Nephron (organoid): ENCODE measurements around the gene KCNMA1.

Source experiments
- H3K27ac Mint-ChIP-seq, 3 experiments: 2 replicates each; pipeline ENCODE4 v1.8.0; 2020; ENCODE audit warnings: mixed read lengths in 3 of 3, mild to moderate bottlenecking in 2 of 3, moderate library complexity in 1 of 3
- H3K27me3 Mint-ChIP-seq: 2 replicates; pipeline ENCODE4 v1.8.0; 2021; ENCODE audit warnings: low read depth, mild to moderate bottlenecking, moderate library complexity, mixed read lengths
- H3K36me3 Mint-ChIP-seq: 2 replicates; pipeline ENCODE4 v1.8.0; 2020; ENCODE audit warnings: low read depth, mixed read lengths
- H3K4me1 Mint-ChIP-seq: 2 replicates; pipeline ENCODE4 v1.8.0; 2020; ENCODE audit warnings: mixed read lengths
- H3K4me3 Mint-ChIP-seq, 3 experiments: 2 replicates each; pipeline ENCODE4 v1.8.0; 2020; ENCODE audit warnings: mild to moderate bottlenecking in 3 of 3, mixed read lengths in 3 of 3, moderate library complexity in 2 of 3
- H3K9me3 Mint-ChIP-seq: 2 replicates; pipeline ENCODE4 v1.8.0; 2020; ENCODE audit warnings: mixed read lengths
- TF ChIP-seq, protein P1 (sequence below), 3 experiments: fragments of 200-600 bp; sonication (generic); IDR thresholded peaks; one replicate each; pipeline ENCODE4 v1.5.0; 2021; ENCODE audit warnings: antibody characterized with exemption in 3 of 3; ENCODE audit not compliant: unreplicated experiment in 3 of 3

The KCNMA1 gene

DNA sequence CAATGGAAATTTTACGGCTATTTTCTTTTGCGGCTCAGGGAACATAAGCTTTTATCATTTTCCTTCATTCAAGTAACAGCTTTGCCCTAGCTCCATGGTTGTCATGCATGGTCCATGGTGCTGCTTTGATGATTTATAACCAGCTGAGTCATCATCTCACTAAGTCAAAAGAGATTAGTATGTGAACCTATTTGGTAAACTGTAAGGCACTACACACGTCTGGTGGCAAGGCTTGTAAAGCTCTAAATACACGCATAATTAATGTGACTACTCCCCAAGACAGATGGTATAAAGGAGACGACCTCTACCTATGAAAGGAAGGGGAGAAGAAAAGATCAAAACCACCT, 340.2 kb downstream of the KCNMA1 start:
- Mint-ChIP-seq H3K9me3 (no peaks in the 10 kb centered on the region), H3K27me3 (peaks cover 30% of the 10 kb centered on the region), H3K27ac (no peak overlapping the region), H3K4me1 (peaks cover 27% of the 10 kb centered on the region), H3K36me3 (no peaks in the 10 kb centered on the region), H3K4me3 (no peak overlapping the region)
- TF ChIP-seq, protein P1, sequence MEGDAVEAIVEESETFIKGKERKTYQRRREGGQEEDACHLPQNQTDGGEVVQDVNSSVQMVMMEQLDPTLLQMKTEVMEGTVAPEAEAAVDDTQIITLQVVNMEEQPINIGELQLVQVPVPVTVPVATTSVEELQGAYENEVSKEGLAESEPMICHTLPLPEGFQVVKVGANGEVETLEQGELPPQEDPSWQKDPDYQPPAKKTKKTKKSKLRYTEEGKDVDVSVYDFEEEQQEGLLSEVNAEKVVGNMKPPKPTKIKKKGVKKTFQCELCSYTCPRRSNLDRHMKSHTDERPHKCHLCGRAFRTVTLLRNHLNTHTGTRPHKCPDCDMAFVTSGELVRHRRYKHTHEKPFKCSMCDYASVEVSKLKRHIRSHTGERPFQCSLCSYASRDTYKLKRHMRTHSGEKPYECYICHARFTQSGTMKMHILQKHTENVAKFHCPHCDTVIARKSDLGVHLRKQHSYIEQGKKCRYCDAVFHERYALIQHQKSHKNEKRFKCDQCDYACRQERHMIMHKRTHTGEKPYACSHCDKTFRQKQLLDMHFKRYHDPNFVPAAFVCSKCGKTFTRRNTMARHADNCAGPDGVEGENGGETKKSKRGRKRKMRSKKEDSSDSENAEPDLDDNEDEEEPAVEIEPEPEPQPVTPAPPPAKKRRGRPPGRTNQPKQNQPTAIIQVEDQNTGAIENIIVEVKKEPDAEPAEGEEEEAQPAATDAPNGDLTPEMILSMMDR (IDR thresholded peaks at IDR 0.05; ENCODE audit: unreplicated experiment in 3 of 3) = no peak

DNA sequence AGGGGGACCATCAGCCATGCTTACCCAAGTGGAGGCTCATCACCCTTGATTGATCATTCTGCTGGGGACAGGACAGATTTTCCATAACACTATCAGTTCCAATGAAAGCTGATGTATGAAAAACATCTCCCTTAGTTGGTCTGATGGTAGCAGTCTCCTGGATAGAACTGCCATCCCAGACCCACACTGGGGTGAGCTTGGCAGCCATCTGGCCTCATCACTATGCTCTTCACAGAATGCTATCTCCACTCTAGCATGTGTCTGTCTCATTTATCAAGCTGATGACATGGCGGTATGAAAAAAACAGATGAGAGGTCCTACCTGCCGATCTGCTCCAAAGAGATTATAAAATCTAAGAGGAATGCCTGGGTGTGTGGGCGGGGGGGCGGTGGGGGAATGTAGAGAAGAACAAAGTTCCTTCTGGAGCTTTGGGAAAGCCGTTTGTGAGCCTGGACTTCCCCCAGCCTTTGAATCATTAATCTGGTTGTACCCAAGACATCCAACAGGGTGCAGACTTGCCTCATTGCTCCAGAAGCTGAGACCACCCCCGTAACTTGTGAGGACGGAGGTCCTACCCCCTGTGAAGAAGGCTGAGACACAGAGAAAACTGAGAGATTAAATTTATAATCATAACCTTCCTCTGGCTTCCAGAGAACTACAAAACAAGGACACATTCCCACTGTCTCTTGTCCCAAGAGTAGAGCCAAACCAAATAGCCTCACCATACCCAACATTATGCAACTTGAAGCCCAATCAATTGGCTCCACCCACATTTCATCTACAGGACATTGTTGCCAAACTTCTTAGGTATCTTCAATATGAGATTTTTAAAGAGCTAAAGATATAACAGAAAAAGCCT, 340.8 kb downstream of the KCNMA1 start:
- Mint-ChIP-seq H3K4me1 (peaks cover 33% of the 10 kb centered on the region), H3K4me3 (no peak overlapping the region), H3K27ac (no peak overlapping the region)

DNA sequence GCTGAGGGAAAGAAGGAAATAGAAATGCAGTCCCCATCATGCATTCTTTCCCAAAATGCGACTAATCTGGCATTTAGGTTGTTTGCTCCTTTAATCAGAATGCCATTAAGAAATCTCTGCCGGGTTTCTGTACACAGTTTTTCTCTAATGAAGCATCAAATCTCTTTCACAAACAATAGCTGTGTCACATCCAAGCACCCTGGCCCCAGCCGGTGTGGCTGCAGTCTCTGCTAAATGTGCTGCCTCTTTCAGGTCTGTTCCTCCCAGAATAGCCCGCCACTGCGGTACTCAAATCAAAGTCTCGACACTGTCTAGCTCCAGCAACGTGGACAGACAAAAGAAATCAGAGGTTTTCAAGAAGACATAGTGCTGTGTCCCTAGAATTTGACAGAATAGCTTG, 343.8 kb downstream of the KCNMA1 start:
- Mint-ChIP-seq H3K27me3 (peaks cover 38% of the 10 kb centered on the region), H3K27ac (no peak overlapping the region), H3K4me3 (no peak overlapping the region), H3K36me3 (no peaks in the 10 kb centered on the region), H3K4me1 (peaks cover 49% of the 10 kb centered on the region), H3K9me3 (no peaks in the 10 kb centered on the region)
- TF ChIP-seq, protein P1 (IDR thresholded peaks at IDR 0.05; ENCODE audit: unreplicated experiment in 3 of 3) = no peak

More for the DNA sequence above, 340.8 kb downstream of the KCNMA1 start:
- no peaks in the 10 kb centered on the region for H3K36me3 Mint-ChIP-seq
- TF ChIP-seq, protein P1 (IDR thresholded peaks at IDR 0.05; ENCODE audit: unreplicated experiment in 3 of 3) = no peak
- H3K27me3 Mint-ChIP-seq = peaks cover 32% of the 10 kb centered on the region
- no peaks in the 10 kb centered on the region for H3K9me3 Mint-ChIP-seq

DNA sequence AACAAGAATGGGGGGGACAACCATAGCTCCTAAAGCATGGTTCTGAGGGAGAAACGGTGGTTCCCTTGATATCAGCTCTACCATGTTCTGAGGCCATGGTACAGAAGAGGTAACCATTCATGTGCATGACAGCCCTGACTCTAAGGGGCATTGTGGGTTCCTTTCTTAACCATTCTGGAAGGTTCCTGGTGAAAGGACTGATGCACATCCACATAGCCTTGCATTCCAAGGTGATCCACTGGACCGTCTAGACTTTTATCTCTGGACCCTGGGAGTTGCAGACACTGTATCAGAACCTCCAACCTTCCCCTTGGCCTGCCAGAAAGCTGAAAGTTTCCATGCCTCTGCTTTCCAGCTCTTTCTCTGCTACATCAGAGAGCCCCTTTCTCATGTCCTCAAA, 344.3 kb downstream of the KCNMA1 start:
- Mint-ChIP-seq H3K9me3 (no peaks in the 10 kb centered on the region), H3K27me3 (peaks cover 40% of the 10 kb centered on the region), H3K36me3 (no peaks in the 10 kb centered on the region), H3K4me3 (no peak overlapping the region), H3K4me1 (peaks cover 49% of the 10 kb centered on the region), H3K27ac (no peak overlapping the region)
- TF ChIP-seq, protein P1 (IDR thresholded peaks at IDR 0.05; ENCODE audit: unreplicated experiment in 3 of 3) = no peak

DNA sequence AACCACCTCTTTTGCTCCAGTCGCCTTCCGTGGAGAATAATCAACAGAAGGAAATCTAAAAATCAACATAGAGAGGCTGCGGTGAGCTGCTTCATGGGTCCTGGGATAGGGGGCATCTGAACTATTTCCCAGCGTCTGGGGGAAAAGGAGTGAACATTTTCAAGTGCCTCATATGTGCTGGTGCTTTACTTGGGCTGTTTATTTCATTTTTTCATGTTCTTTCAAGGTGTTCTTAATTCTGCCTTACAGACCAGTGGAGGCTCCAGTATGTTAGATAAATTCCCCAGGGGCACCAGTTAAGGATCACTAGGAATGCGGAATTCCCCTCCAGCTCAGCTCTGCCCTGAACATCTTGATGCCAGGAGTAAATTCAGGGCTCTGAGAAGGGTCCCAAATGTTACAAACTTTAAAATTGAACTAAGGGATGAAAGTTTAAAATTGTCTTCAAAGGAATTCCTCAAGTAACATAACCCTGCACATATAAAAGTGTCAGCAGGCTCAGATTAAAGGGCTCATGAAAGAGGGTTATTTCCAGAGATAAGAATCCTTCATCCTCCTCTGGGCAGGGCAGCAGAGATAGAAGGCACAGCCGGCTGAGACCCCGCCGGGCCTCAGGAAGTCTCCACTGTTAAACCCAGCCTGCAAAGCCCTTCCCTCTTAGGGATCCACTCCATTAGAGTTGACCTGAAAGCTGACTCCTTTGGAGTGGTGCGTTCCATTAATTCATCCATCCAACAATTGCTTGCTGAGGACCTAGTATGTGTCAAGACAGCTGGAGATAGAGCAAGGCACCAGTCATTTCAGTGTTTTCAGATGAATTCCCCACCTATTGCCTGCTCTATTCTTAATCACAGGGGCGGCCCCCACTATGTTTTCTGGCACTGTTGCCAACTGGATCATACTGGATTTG, 345.8 kb downstream of the KCNMA1 start:
- Mint-ChIP-seq H3K36me3 (no peaks in the 10 kb centered on the region), H3K27ac (peak overlapping the region in 1 of 3 experiments; percentile 15), H3K4me3 (no peak overlapping the region), H3K9me3 (no peaks in the 10 kb centered on the region), H3K4me1 (peaks cover 60% of the 10 kb centered on the region), H3K27me3 (peaks cover 38% of the 10 kb centered on the region)
- TF ChIP-seq, protein P1 (IDR thresholded peaks at IDR 0.05; ENCODE audit: unreplicated experiment in 3 of 3) = no peak
